GM18498 (cell line): ENCODE measurements around the gene IMMT.
A peak's percentile ranks its signal among the peaks of the same experiment; 100 is the strongest.
"Not testable (repeated sequence)": the region's sequence is repeated elsewhere in the genome, so short reads cannot be mapped to it uniquely, and the experiment has no call there.

ENCODE experiments used
- ATAC-seq: cut with Tn5 transposase; IDR thresholded peaks from one replicate; pipeline ENCODE4 v1.9.1; 2021; ENCODE audit warnings: mild to moderate bottlenecking, moderate library complexity; ENCODE audit not compliant: unreplicated experiment

Gene IMMT

DNA sequence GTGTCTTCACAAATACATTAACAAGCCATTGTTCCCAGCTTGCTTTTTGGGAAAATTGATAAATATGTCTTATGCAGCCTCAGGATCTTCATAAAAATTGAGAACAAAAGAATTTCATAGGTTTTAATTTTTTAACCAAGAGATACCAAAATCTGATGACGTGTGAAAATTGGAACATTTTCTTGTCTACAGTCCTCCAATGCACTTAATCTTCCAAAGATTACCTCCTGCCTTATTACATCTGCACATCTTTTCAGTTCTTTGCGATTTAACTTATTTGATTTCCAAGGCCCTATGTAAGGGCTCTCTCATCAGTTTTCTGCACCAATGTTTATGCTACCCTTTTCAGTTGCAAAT is 7.1 kb upstream of the IMMT start:
- ATAC-seq = no peak

DNA sequence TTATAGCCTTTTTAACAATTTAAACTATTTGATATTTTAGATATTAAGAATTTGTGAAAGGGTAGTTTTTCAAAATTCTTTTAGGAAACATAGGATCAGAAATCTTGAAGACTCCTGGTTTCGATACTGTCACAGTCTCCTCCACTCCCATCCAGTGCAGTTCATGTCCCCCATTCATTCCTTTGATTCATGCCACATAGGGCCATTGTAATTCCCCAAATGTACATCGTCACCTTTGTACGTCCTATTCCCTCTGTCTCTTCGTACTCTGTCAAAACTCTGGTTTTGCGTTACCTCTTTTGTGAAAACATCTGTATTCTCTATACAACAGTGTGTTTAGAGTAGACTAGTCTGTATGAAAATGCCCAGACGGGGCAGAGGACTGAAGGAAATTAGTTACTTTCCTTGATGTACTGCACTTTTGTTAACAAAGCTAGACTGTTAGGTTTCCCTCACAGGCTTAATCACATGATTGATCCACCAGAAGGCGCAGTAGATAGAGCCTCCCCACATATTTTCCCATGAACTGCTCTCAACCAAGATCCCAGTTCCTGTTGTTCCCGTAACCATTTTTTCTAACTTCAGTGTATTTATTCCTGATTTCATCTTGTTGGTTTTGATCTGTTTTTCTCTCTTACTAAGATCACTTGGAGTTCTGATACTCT is 6.5 kb upstream of the IMMT start:
- no peak for ATAC-seq

DNA sequence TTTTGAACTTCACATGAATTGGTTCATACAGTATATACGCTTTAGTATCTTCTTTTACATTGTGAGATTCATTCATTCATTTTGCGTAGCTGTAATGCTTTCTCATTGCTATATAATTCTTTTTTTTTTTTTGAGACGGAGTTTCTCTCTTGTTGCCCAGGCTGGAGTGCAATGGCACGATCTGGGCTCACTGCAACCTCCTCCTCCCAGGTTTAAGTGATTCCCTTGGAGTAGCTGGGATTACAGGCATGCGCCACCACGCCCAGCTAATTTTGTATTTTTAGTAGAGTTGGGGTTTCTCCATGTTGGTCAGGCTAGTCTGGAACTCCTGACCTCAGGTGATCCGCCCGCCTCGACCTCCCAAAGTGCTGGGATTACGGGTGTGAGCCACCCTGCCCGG is 5.3 kb upstream of the IMMT start:
- not testable (repeated sequence) for ATAC-seq

DNA sequence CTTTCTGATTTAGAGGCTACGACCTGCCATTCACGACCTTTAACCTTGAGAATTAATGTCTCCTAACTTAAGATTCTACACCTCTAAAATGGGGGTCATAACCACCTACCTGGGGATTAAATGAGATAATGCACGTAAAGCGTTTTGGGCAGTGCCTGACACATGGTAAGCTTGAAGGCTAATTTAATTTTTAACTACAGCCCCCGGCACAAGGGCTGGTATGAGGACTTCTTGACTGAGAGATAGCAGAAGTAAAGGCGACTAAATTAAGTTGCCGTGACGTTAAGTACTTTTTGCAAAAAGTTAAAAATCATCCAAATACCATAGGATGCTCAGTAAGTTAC is 4.5 kb upstream of the IMMT start:
- ATAC-seq = no peak

DNA sequence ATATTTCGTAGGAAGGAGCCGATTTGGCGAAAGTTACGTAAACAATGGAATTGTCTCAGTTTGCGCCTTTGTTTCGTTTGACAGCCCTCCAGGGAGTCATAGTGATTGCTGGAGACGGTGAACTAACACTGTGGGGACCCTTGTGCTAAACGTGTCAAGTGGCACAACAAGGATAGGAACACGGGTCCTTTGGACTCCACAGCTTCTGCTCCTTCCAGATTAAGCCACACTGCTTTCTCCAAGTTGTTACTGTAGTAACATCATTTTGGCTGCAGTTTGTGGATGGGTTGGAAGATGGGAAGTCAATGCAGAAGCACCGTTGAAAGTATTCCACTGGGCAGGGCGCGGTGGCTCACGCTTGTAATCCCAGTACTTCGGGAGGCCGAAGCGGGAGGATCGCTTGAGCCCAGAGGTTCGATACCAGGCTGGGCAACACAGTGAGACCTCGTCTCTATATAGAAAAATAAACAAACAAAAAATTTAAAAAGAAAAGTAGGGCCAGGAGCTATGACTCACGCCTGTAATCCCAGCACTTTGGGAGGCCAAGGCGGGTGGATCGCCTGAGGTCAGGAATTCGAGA is 636 bp upstream of the IMMT start:
- peak; percentile 0 for ATAC-seq

DNA sequence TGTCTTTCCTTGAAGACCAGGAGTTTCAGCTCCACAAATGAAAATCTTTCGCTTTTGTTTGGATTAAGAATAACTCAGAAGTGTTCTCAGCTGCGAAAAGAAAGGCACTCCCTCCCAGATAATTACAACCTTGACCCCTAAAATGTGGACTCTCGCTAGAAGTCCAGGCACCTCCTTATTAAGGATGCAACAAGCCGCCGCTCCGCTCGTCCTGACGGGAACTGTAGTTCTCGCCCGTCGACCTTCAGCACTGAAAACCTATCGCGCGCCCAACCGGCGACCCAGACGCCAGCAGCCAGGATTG is 559 bp downstream of the IMMT start:
- ATAC-seq = no peak

DNA sequence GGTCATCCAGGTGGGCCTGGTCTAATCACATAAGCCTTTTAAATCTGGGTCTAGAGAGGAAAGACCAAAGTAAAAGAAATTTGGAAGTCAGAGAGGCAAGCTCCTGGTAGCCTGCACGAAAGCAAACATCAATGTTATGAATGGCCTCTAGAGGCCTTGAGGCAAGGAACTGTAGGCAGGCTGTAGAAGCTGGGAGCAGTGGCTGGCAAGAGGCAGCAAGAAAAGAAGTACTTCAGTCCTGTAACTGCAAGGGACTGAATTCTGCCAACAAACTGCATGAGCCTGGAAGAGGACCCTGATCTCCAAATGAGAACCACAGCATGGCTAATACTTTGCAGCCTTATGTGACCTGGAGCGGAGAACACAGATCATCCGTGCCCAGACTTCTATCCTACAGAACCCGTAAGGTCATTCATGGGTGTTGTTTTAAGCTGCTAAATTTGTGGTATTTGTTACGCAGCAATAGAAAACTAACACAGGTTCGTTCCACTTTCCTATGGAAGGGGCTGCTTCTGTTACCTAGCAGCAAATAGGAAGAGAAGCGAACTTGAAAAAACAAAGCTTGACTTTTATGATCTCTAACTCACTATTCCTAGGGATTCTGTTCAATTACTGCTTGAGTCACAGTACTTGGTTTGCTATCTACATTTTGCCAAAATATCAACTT is 1.2 kb downstream of the IMMT start:
- ATAC-seq = no peak

DNA sequence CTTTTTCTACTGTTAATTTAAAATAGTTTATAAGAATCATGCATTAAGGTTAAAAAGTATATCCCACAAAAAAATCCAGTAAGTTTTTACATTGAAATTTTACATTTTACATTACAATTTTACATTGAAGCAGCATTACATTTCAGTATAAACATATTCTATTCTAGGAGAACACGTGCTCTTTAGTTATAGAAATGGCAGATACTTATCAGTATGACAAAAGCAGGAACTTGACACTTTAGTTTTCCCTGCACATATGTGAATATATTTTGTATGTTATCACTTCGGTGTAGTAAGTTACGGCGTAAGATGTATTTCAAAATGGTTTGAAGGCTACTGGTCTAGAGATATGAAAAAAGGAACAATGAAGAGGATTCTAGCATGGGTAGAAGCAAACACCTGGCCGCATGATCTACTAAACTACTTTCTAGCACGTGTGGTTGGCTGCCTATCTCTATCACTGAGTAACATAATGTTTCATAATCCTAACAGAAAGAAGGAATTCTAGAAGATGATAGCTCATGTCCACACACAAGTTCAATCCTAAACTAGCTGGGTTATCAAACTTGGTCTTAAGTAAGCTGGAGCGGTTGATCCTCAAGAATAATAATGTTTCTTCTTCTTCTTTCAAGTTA is 5.4 kb downstream of the IMMT start:
- no peak for ATAC-seq

DNA sequence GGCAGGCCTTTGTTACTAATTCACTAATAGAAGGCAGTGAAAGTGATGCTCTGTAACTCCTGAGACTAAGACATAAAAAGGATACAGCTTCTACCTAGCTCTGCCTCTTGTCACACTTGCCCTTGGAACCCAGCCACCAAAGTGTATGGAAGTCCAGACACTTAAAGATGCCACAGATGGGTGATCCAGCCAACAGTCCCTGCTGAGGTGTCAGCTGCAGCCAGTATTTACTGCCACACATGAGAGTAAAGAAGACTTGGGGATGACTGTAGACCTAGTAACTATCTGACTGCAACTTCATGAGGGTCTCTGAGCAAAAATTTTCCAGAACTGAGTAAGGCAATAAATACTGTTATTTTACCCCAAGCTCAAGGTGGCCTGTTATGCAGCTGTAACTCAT is 8.8 kb downstream of the IMMT start:
- ATAC-seq = no peak

DNA sequence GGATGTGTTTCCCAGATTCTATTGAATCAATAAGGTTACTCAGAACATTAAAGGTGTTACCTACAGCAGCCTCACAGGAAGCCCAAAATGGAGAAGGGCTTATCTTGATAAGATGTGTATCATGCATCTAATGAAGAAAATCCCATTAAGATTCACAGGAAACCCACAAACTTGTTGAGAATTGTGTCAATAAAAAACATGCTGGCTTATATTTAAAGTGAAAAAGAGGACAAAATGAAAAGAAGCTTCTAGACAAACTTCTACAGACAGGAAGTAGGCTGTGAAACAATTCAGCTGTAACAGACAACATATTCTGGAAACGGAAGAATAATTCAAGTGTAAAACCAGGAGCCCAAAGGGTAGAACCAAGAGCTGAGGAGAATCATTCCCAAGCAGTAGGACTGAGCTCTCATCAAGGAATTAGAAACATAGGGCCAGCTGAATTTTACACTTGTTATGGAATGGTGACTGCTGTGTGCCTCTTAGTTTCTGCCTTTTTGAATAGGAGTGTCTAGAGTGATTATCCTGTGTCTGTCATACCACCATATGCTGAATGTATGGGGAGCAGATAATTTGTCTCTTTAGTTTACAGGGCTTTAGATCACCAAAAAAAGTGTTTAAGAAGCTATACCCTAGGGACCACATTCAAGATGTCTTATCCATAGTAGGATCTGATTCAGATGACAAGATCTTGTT is 9.6 kb downstream of the IMMT start:
- ATAC-seq = no peak

DNA sequence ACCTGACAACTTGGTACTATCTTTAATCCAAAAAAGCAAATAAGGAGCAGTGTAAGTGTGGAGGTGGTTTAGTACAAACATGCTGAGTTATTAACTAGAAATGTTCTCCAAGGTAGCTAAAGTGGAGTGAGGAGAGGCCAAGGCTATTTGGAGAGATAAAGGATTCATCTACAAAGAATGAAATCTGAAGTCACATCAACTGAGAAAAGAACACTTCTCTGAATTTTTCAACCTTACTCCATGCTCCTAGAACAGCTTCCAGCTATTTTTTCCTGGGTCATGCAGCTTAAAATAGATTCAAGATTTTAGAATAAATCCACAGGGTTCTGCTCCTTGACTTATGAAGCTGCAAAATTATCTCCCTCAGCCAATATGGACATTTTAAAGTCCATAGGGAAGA is 18.7 kb downstream of the IMMT start:
- ATAC-seq = no peak

DNA sequence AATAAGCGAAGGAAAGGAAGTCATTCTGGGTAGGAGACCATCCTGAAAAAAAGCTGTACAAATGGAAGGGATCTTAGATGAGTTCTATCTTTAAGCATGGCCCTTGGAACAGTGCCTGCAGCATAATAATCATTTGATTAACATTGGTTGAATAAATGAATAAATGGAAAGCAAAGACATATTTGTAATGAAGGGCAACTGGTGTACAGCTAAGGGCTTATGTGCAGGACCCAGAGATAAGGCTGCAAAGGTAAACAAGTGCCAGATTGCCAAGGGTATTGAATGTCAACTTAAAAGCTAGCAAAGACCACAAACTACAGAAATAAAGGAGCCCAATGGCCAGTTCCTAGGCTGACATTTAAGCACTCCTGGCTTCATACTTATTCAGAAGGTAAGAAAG is 19.4 kb downstream of the IMMT start:
- no peak for ATAC-seq

DNA sequence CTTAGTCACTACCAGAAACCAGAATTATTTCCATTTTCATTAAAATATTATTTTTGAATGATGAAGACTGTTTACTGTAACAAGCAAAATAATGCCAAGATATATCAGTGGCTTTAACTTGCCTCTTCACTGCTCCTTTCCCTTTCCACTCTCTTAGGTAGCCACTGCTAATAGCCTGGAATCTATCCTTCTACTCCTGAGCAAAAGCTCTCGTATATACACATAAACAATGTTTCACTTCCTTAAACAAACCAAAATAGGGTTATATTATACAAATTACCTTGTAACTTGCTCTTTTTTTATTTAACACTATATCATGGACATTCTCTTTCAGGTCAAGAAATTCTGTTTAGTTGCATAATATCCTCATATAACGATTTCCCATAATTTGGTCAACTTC is 20.8 kb downstream of the IMMT start:
- ATAC-seq = no peak

DNA sequence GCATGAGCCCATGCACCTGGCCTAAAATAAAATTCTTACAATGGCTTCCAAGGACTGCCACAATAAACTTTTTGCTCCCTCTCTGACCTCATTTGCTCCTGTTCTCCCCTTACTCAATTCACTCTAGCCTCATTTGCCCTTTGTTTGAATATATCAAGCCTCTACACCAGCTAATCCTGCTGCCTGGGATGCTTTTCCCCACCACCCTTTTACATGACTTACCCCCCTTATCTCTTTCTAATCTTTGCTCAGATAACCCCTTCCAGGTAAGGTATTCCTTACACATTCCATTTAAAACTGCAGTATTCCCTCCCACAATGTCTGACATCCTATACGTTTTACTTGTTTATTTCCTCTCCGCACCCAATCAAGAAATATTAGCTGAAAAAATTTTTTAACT is 22.7 kb downstream of the IMMT start:
- ATAC-seq = no peak

DNA sequence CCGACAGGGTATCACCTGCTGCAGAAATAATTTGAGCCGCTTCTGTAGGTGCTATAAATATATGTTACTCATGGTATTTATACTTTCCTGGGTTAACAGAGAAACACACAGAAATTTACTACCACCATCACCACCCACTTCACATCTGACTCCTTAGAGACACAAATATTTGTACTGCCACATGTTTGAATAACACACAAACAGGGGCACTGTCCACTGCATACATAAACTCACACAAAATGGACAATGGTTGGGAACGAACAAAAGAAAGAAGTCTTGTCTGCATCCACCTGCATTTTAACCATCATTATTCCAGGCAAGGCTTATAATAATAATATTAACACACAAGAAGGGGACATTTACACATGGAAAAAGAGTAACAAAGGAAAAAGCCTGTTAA is 24.0 kb downstream of the IMMT start:
- no peak for ATAC-seq

DNA sequence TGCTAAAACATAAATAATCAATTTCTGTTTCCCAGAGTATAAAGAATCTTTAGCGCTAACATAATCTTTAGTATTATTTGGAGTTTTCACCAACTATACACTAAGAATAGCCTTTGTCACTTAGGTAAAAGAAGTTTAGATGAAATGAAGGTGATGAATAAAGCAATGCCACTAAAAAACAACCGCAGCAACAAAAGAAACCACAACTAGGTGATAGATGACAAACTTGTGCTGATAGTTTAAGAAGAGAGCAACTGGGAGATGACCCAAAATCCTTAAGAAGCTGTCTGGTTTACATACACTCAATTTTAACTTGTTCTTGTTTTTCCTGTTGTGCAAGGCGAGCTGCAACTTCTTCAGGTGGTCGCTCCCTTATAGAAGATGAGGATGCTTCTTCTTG is 24.8 kb downstream of the IMMT start:
- ATAC-seq = no peak

DNA sequence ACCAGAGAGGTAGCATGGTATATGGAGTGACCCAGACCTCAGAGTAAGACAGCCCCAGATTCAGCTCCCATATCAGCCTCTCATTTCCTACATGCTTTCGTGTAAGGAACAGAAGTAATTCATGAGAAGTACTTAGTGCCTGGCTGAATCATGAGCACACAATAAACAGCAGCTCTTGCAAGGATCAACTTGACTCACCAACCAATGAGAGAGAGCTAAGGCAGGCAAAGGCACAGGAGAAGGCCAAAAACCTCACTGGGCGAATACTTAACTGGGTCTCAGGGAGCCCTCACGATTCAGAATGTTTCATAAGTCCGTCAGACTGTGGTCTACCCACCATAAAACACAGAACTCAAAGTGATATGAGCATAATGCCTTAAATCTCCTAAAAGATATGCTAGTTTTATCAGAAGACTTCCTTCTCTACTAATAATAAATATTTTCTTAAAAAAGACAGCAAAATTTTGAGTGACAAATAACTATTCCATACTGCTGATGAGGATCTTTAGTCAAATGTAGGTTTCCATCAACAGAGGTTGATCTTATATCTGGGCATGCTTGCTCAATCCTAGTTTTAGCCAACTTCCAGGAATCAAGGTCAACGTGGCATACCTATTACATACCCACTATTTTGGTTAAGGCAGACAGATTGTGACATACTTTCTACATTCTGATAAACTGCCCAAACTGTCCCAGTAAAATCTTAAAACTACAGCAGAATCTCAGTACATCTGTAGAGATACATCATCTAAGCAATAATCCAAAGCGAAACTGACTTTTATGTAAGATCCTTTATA is 34.9 kb downstream of the IMMT start:
- ATAC-seq = no peak

DNA sequence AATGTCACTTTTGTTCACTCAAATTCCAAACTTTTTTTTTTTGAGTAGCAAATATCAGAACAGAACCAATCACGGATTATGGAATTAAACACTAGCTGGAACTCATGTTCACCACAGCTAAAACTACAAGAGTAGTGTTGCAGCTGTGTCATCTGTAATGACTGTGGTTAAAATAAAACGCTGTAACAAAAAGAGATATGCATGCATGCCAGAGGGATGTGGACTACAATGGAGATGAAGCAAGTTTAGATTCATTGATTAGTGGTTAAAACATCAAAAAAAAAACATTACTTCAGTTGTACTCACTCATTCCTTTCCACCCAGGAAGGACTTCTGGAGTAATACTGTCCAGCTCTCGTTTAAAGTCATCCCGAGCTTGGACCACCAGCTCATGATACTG is 37.0 kb downstream of the IMMT start:
- ATAC-seq = no peak

DNA sequence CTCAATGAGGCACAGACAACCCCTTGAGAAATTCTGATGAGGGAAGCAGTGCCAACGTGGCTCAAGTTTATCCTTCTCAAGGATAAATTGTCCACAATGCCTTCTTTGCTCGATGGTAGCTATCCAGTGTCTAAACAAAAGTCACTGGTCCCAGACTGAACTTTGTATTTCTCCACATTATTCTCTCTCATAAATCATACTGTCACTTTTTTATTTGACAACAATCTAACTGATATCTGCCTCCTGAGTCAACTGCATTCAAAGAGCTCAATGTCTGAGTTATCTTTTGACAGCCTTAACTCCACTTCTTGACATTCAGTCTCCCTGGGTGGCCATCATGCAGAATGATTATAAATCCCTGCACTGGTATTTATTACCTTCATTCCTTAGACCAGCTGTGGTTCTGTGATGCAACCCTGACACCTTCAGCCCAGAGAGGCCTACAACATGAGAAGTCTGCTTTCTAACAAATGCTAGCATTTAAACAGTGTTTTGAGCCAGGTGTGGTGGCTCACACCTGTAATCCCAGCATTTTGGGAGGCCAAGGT is 38.2 kb downstream of the IMMT start:
- no peak for ATAC-seq

DNA sequence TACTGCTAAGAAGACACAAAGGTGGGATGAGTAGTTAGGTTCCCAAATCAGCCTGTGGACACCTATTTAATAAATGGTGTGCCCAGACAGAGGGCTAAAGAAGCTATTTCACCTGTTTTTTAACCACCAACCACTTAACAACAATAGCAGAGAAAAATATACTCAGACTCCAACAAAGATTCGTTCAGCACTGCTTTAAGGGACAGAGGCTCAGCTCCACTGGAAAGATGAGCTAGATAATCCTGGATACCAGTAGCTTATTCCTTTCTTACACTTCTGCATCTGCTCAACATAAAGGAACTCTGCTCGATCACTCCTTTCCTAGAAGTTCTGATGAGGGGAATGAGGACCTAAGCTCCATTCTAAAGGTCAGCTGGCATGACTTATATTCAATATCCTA is 44.8 kb downstream of the IMMT start:
- no peak for ATAC-seq

DNA sequence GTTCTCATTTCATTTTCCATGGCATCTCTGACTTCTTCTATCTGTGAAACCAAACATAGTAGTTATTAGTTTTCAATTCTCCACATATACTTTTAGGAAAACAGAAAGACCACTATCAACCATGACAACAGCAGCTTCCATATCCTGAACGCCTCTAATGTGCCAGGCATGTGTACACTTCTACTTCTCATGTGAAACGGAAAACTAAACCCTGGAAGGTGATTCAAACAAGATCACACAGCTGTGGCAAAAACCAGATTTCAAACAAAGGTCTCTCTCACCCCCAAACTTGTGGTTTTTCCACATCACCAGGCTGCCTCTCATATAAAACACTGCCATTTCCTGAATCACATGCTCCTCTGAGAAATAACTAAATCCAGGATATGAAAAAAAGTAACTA is 47.5 kb downstream of the IMMT start:
- no peak for ATAC-seq
